NK-92 (cell line): ENCODE data around the gene ERN2.
"Not testable (repeated sequence)": the region's sequence is repeated elsewhere in the genome, so short reads cannot be mapped to it uniquely, and the experiment has no call there.

Experiments
- DNase-seq: peaks from one replicate; lab custom pipeline; 2025; ENCODE audit not compliant: unreplicated experiment; lab: John Stamatoyannopoulos, UW

The ERN2 gene

DNA sequence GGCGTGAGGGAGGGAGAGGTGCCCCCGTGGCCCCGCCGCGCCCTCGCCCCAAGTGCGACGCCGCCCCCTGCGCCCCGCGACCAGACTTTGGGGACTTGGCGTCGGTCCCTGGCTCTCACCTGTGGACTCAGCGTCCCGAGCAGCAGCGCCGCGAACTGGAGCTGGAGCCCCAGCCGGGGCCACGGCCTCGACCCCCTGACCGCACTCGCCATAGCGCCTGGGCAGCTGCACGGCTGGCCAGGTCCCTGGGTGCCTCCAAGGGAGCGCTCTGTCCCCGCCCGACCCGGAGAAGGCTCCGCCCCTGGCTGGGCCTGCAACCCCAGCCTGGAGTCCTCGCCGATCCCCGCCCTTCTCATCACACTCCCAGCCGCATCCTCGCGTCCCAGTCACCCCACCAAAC is at the start of gene ERN2:
Gene ERN2 (minus strand): TSS at position 247 of the 400 bp plus-strand sequence. CDS start 35 bp downstream, at position 212.
- DNase-seq, result no peak

DNA sequence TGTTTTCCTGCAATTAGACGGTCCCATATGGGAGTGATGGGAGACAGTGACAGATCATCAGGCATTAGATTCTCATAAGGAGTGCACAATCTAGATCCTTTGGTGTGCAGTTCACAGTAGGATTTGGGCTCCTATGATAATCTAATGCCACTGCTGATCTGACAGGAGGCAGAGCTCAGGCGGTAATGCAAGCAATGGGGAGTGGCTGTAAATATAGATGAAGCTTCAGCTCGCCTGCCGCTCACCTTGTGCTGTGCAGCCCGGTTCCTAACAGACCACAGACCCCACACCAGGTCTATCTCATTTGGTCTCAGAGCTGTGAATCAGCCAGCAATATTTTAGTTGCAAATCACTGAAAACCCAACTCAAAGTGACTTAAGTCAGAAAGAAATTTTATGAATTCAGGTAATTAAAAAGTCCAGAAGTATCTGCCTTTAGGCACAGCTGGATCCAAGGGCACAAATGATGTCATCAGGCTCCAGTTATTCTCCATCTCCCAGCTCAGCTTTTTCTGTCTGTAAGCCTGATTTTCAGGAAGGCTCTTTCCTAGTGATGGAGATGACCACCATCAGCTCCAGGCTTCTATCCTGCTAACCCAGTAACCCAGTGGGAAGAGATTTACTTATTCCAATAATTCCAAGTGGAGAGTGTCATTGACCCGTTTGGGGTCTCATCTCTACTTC is 45.1 kb upstream of the ERN2 start:
- DNase-seq, result no peak

DNA sequence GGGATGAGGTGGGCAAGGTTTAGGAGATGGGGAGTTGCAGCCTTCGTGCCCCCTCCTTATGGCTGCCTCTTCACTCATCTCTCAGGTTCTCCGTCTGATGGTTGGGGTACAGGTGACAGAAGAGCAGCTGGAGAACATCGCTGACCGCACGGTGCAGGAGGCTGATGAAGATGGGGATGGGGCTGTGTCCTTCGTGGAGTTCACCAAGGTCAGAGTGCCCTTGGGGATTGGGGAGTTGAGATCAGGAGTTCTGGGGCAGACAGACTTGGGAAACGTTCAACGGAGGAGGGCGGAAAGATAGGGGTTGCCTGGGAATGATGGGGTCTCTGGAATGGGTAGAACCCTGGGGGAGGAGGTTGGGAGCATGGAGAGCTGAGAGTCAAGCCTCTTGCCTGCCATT is 44.1 kb upstream of the ERN2 start:
- DNase-seq, result no peak

DNA sequence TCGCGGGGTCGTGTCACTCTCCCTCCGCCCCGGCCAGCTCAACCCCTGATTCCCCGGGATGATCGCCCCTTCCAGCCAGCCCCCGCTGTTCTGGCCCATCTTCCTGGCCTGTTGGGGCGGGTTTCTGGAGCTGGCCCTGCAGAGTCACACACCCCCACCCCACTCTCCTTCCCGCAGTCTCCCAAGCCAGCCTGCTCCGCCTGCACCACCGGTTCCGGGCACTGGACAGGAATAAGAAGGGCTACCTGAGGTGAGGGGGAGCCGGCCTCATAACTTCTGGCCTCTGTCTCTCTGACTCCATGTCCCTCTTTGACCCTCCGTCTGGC is 42.4 kb upstream of the ERN2 start:
- DNase-seq, result no peak

DNA sequence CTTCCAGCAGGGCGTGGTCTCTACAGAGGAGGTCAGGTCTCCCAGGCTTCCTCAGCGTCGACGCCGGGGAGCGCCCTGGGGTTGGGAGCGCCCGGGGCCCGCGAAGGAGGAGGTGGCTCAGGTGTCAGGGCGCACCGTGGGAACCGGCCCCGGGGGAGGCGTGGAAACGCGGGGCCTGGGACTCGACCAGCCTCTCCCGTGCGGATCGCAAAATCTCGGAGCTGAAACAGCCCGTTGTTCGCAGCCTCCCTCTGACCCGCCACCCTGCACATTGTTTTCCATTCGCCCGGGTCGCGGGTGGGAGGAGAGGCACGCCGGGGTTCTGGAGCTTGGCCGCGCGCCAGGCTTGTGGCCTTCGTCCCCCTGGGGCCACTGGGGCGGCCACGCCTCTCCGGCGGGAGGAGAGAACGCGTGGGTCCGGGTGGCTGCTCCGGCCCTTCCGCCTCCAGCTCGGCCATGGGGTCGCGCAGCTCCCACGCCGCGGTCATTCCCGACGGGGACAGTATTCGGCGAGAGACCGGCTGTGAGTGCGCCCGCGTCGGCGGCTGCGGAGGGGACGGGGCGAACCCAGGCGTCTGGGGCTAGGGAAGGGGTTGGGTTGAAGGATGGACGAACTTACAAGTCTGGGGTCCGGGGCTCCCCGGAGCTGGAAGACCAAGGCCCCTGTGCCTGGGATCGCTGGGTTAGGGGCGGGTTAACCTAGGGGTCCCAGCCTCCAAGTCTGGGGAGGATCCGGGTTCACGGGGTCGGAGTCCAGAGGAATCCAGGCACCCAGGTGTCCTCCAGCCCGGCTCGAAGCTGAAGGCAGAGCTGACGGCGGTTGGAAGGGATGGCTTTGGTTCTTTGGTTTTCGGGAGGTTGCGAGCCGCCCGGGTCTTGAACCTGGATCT is 41.8 kb upstream of the ERN2 start, which contains the start of gene CHP2:
Gene CHP2 (plus strand): TSS at position 433 of the 890 bp plus-strand sequence. CDS start 24 bp downstream, at position 457.
- DNase-seq, result no peak

DNA sequence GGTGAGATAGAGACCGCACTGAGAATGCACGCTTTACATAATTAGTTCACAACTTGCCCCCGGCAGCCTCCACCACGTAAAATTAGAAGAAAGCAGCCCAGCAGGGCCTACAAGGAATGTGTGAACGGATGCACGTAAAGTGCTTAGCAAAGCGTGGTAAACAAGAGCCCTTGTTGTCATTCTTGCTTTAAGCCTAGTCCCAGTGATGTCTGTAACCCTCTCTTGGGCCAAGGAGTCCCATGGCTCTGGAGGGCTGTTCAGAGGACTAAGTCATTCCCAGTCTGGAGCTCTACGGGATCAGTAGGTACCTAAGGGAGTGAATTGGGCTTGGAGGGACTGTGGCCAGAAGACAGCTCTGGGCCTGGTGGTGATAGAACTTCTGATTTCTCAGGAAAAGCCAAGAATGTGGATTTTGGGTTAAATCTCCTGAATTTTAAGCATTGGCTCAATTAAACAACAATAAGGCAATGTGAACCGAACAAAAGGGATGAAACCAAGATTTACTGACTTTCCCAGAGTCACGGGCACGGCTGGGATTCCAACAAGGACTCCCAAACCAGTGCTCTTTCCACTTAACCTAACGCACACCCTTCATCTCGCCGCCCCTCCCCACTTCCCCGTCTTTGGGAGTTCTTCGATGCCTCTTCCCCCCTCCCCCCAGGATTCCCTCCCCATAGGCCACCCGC is 41.0 kb upstream of the ERN2 start:
- no peak for DNase-seq

DNA sequence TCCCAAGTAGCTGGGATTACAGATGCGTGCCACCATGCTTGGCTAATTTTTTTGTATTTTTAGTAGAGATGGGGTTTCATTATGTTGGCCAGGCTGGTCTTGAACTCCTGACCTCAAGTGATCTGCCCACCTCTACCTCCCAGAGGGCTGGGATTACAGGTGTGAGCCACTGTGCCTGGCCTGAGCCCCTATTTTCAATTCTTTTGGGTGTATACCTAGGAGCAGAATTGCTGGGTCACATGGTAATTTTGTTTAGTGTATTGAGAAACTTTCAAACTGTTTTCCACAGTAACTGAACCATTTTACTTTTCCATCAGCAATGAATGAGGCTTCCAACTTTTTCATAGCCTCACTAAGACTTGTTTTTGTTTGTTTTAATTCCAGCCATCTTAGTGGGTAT is 38.0 kb upstream of the ERN2 start:
- DNase-seq, result not testable (repeated sequence)

DNA sequence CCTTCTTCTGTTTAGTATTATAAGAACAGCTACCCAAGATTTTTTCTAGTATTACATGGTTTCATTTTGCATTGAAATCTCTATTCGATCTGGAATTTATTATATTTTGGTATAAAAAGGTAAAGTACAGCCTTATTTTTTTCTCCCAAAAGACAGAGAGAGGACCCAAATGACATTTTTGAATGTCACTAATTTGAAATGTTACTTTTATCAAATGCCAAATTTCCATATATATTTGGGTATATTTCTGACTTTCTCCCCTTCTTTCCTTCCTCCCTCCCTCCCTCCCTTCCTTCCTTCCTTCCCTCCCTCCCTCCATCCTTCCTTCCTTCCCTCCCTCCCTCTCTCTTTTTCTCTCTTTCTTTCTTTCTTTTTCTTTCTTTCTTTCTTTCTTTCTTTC is 35.6 kb upstream of the ERN2 start:
- DNase-seq, result no peak

DNA sequence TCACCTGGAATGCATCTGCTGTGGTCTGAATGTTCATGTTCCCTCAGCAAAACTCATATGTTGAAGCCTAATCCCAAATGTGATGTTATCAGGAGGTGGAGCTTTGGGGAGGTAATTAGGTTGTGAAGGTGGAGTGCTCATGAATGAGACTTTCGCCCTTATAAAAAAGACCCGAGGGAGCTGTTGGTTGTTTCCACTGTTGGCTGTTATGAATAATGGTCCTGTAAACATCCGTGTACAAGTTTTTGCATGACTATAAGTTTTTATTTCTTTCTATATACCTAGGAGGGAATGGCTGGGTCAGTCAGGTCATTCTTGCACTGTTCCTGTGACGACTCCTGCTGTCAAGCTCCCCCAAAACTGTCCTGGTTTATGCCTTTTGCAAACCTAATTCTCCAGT is 32.2 kb upstream of the ERN2 start:
- DNase-seq, result no peak

DNA sequence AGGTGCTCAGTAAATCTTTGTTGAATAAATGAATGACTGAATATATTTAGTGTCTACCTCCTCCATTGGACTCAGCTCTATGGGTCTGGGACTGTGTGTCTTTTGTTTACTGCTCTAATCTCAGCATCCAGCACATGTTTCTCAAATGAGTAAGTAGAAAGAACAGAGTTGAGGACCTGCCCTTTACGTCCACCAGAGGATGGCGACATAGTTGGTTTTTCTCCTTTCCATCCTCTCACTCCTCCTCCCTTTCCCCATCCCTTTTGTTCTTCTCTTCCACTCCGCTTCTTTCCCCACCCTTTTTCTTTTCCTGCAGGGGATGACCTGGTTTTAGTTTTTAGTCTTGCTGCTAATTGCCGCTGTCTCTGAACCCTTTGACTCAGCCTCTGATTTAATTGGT is 29.7 kb upstream of the ERN2 start:
- no peak for DNase-seq

DNA sequence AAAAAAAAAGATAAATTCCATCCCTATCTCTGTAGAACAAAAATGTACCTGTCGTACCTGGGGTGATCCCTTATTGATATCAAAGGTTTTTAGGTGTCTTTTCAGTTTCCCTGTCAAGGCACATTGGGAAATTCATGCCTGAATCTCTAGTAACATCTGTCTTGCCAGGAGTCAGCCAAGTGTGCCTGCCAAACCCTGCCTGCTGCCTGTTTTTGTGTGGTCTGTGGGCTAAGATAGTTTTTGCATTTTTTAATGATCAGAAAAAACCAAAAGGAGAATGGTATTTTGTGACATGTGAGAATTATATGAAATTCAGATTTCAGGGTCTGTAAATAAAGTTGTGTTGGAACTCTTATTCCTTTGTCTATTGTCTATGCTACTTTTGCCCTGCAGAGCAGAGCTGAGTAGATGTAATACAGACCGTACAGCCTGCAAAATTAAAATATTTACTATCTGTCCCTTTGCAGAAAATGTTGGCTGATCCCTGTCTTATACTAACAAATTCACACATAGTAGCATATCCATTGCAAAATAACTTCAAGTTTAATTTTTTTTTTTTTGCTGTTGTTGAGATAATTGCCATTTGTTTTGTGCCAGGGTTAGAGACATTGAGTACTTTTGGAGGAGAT is 28.8 kb upstream of the ERN2 start:
- no peak for DNase-seq

DNA sequence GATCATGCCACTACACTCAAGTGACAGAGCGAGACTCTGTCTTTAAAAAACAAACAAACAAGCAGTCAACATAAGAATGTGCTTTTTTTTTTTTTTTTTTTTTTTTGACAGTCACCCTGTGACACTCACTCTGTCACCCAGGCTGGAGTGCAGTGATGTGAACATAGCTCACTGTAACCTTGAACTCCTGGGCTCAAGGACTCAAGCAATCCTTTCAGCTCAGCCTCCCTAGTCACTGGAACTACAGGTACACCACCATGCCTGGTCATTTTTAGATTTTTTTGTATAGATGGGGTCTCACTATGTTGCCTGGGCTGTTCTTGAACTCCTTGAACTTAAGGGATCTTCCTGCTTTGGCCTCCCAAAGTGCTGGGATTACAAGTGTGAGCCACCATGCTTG is 26.5 kb upstream of the ERN2 start:
- DNase-seq, result no peak

DNA sequence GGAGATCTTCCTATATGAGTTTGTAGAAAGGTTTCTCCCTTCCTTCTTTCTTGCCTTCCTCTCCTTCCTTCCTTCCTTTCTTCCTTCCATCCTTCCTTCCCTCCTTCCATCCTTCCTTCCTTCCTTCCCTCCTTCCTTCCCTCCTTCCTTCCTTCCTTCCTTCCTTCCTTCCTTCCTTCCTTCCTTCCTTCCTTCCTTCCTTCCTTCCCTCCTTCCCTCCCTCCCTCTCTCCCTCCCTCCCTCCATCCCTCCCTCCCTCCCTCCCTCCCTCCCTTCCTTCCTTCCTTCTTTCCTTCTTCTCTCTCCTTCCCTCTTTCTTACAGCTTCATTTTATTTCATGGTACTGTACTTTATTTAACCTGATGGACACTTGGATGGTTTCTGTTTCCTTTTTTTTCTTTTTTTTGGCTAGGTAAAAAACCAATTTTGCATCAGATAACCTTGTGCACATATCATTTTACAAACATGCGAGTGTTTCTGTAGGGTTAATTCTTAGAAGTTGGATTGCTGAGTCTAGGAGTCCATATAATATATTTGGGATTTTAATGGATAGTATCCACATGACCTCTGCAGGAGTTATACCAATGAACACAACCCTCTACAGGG is 24.5 kb upstream of the ERN2 start:
- not testable (repeated sequence) for DNase-seq

DNA sequence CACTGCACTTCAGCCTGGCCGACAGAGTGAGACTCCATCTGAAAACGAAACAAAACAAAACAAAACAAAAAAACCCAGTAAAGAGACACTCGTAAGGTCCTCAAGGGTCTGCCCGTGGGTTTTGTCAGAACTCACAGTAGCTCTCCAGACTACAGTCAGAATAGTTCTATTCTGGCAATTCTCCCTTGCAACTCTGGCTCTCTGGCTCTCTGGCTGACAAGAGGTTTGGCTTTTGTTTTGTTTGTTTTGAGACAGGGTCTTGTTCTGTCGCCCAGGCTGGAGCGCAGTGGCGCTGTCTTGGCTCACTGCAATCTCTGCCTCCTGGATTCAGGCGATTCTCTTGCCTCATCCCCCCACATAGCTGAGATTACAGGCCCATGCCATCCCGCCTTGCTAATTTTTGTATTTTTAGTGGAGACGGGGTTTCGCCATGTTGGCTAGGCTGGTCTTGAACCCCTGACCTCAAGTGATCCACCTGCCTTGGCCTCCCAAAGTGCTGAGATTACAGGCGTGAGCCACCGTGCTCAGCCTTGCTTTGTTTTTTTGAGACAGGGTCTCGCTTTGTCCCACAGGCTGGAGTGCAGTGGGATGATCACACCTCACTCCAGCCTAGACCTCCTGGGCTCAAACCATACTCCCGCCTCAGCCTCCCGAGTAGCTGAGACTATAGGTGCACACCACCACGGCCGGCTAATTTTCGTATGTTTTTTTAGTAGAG is 21.3 kb upstream of the ERN2 start:
- no peak for DNase-seq

DNA sequence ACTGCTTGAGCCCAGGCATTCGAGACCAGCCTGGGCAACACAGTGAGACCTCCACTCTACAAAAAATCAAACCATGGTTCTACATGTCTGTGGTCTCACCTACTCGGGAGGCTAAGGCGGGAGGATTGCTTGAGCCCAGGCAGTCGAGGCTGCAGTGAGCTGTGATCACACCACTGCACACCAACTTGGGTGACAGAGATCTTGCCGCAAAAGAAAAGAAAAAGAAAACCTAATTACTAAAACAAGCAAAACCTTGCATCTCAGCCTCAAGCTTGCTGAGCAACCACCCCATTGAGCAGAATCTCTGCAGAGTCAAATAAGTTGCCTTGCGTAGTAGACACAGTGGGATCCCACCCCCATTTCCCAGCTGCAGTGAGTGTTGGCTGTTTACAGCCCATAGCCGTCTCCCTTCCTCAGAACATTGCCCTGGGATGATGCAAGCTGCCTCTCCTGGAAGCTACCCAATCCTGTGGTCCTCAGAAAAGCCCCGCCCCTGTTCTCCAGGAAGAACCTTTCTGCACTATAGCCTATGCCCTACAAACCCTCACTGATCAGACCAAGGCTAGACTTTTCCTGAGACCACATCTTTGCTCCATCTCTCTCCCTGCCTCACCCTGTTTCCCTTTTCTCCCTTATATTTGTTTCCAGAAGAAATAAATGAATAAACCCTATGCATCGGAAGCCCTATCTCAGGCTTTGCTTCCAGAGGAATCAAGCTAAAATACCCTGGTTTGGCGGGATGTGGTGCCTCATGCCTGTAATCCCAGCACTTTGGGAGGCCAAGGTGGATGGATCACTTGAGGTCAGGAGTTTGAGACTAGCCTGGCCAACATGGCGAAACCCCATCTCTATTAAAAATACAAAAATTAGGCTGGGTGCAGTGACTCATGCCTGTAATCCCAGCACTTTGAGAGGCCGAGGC is 16.7 kb upstream of the ERN2 start:
- no peak for DNase-seq

DNA sequence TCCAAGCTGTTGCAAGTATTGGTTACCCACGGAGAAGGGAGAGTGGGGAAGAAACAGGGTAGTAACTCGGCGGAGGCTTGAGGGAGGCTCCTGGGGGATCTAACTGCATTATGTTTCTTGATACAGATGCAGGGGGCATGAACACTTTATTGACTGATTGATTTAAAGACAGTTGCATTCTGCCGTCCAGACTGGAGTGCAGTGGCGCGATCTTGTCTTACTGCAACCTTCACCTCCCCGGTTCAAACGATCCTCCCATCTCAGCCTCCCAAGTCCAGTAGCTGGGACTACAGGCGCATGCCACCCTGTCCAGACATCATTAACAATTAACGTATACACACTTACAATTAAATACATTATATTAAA is 15.1 kb upstream of the ERN2 start:
- no peak for DNase-seq

DNA sequence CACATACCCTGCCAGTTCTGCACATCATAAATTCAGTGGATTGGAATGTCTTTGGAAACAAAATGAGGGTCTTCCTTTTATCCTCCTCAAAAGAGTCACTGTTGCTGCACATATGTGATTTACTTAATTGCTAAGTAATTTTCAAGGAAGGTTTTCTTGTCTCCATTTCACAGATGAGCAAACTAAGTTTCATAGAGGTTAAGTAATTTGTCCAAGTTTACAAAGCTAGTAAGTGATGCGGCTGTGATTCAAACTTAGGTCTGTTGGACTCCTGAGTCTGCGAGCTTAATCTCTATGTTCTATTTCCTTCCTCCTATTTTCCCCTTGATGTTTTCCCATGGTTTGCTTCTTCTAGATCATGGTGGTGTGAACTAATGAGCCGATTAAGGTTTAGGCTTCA is 13.7 kb upstream of the ERN2 start:
- DNase-seq, result no peak

DNA sequence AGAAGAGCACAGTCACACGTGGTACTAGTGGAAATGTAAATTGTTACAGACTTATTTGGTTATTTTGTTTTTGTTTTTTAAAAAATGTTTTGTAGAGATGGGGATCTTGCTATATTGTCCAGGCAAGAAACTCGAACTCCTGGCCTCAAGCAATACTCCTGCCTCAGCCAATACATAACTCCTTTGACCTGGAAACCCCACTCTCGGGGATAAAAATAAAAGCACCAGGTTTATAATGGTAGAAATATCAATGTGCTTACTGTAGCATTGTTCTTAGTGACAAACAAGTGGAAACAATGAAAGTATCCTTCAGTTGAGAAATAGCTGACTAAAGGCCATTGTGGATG is 11.7 kb upstream of the ERN2 start:
- no peak for DNase-seq

DNA sequence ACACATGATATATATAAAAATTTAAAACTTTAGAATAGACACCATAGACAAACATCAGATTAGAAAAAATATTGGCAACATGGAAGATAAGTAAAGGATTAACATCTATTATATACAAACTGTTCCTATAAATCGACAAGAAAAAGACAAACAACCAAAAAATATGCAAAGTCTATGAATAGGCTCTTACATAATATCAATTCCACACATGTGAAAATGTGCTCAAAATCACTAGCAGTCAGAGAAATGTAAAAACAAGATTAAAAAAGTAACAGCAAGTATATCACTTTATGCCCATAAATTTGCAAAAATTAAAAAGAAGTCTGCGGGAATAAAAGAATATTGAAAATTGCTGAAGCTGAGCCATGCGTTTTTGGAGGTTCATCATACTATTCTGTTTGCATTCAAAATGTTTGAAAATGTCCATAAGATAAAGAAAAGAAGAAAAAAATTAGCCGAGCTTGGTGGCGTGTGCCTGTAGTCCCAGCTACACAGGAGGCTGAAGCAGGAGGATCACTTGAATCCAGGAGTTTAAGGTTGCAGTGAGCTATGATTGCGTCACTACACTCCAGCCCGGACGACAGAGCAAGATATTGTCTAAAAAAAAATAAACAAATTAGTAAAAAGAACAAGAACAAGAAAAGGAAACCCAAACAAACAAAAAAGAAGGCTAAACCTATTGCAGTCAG is 11.2 kb upstream of the ERN2 start:
- no peak for DNase-seq
